ENCODE results near the gene PGAM2. TPM values are rescaled to one million over a fixed set of nuclear protein-coding genes. Genes with fewer than 3 reads are reported as not detected.

Gene PGAM2
- total and polyA plus RNA-seq, 2 experiments from 2014 or later, result 2.9 to 7.8 TPM

GRCh38 chr7:44068054-44068453, 2.7 kb upstream of the PGAM2 start:
- no peaks in the 10 kb centered on the region; the same call in 2 of the 3 replicates for H3K9me3 Mint-ChIP-seq
- H3K4me3 ChIP-seq, result no peak overlapping the region
- H3K27ac Mint-ChIP-seq, result no peak overlapping the region
- peaks cover 28% of the 10 kb centered on the region for H3K27me3 ChIP-seq (ENCODE audit: insufficient read depth)
- peaks cover 7% of the 10 kb centered on the region; the same call in 1 of the 2 replicates for H4K20me1 ChIP-seq (replicated peaks; ENCODE audit: insufficient read depth)
- peaks cover 27% of the 10 kb centered on the region for H3K4me1 ChIP-seq (ENCODE audit: insufficient read depth)
- no peaks in the 10 kb centered on the region for H3K9me2 ChIP-seq (ENCODE audit: insufficient read depth)
- no peaks in the 10 kb centered on the region for H3K79me2 ChIP-seq (replicated peaks; ENCODE audit: insufficient read depth)
- no peak overlapping the region for H2AFZ ChIP-seq
- peaks cover 29% of the 10 kb centered on the region for H3K4me1 Mint-ChIP-seq
- no peak for DNase-seq (ENCODE audit: low spot score)
- H3K27ac ChIP-seq (ENCODE audit: low read depth), result no peak overlapping the region
- H3K36me3 ChIP-seq (ENCODE audit: insufficient read depth), result no peaks in the 10 kb centered on the region
- H3K4me2 ChIP-seq, result no peak overlapping the region
- H3K4me3 Mint-ChIP-seq, result no peak overlapping the region
- H3K27me3 Mint-ChIP-seq (ENCODE audit: insufficient read depth, low read depth, poor library complexity), result peaks cover 32% of the 10 kb centered on the region
- TF ChIP-seq CTCF (conservative IDR thresholded peaks at IDR 0.05; ENCODE audit: low read depth in 2 of 2), result 0 out of 4 replicates have a peak, but pooled peaks of 1 of the 2 experiments have one; percentile 8
- no peak for TF ChIP-seq ETS1 (IDR thresholded peaks at IDR 0.05)
- no peak for TF ChIP-seq JUNB (IDR thresholded peaks at IDR 0.05; ENCODE audit: unreplicated experiment)
- H3F3A ChIP-seq (replicated peaks; ENCODE audit: low read depth), result peaks cover 5% of the 10 kb centered on the region; the same call in 1 of the 2 replicates
- no peak for ATAC-seq
- peaks cover 13% of the 10 kb centered on the region for H3K36me3 Mint-ChIP-seq (ENCODE audit: low read depth)

- peaks cover 29% of the 10 kb centered on the region for H3K4me1 Mint-ChIP-seq
- Histone ChIP-seq H3K4me2 (no peak overlapping the region), H3F3A (replicated peaks; ENCODE audit: low read depth) (peaks cover 5% of the 10 kb centered on the region; the same call in 1 of the 2 replicates), H3K27ac (ENCODE audit: low read depth) (no peak overlapping the region), H4K20me1 (replicated peaks; ENCODE audit: insufficient read depth) (peaks cover 7% of the 10 kb centered on the region; the same call in 1 of the 2 replicates), H3K27me3 (ENCODE audit: insufficient read depth) (peaks cover 28% of the 10 kb centered on the region), H3K36me3 (ENCODE audit: insufficient read depth) (no peaks in the 10 kb centered on the region), H2AFZ (no peak overlapping the region), H3K79me2 (replicated peaks; ENCODE audit: insufficient read depth) (no peaks in the 10 kb centered on the region), H3K4me3 (no peak overlapping the region), H3K4me1 (ENCODE audit: insufficient read depth) (peaks cover 27% of the 10 kb centered on the region), H3K9me2 (ENCODE audit: insufficient read depth) (no peaks in the 10 kb centered on the region)
- no peak overlapping the region for H3K4me3 Mint-ChIP-seq
- ATAC-seq (no peak), DNase-seq (ENCODE audit: low spot score) (no peak)
- no peaks in the 10 kb centered on the region; the same call in 2 of the 3 replicates for H3K9me3 Mint-ChIP-seq
- no peak overlapping the region for H3K27ac Mint-ChIP-seq
- H3K36me3 Mint-ChIP-seq (ENCODE audit: low read depth), result peaks cover 11% of the 10 kb centered on the region; the same call in 1 of the 3 replicates
- H3K27me3 Mint-ChIP-seq (ENCODE audit: insufficient read depth, low read depth, poor library complexity), result peaks cover 28% of the 10 kb centered on the region
- TF ChIP-seq CTCF (conservative IDR thresholded peaks at IDR 0.05; ENCODE audit: low read depth in 2 of 2), result no peak
- TF ChIP-seq ETS1 (IDR thresholded peaks at IDR 0.05), result no peak
- no peak; the same call in 1 of the 2 replicates for TF ChIP-seq POLR2AphosphoS5 (IDR thresholded peaks at IDR 0.05; ENCODE audit: low read depth)
- TF ChIP-seq JUNB (IDR thresholded peaks at IDR 0.05; ENCODE audit: unreplicated experiment), result no peak
- no peak for TF ChIP-seq EZH2 (IDR thresholded peaks at IDR 0.05; ENCODE audit: low read depth, unreplicated experiment)
- TF ChIP-seq NANOG (IDR thresholded peaks at IDR 0.05; ENCODE audit: borderline replicate concordance), result no peak
- no peak for TF ChIP-seq CREB1 (CRISPR knock-in tag; IDR thresholded peaks at IDR 0.05; ENCODE audit: low read depth)
- no peak for TF ChIP-seq EZH2phosphoT487 (IDR thresholded peaks at IDR 0.05; ENCODE audit: unreplicated experiment)
- no peak for TF ChIP-seq ZNF331 (CRISPR knock-in tag; IDR thresholded peaks at IDR 0.05; ENCODE audit: low read depth)
- no peak for TF ChIP-seq STAT1 (IDR thresholded peaks at IDR 0.05; ENCODE audit: unreplicated experiment)
- no peak for TF ChIP-seq REST (IDR thresholded peaks at IDR 0.05; ENCODE audit: unreplicated experiment)
- TF ChIP-seq ZNF114 (CRISPR knock-in tag; IDR thresholded peaks at IDR 0.05), result no peak
These were observed 1.9 kb upstream of the PGAM2 start for GRCh38 chr7:44067064-44067951.
